Fibroblast of lung (primary cell): Measurements from ENCODE around the gene SLC7A14.

ENCODE experiments used
- CTCF ChIP-seq, 2 donors: IDR thresholded peaks in 1 of 2; conservative IDR thresholded peaks in 1 of 2; 1 replicate in 1 of 2; 2 replicates in 1 of 2; pipeline ENCODE4 v1.5.1; 2011 to 2012; ENCODE audit warnings: low read length in 2 of 2, control low read depth in 1 of 2, inconsistent platforms in 1 of 2, low read depth in 1 of 2, mild to moderate bottlenecking in 1 of 2
- EZH2 ChIP-seq: IDR thresholded peaks from 2 replicates; pipeline ENCODE4 v1.5.1; 2012; ENCODE audit warnings: low read length, control low read depth, mild to moderate bottlenecking; ENCODE audit errors: missing control alignments

- TF ChIP-seq CTCF (conservative IDR thresholded peaks at IDR 0.05 in 1 of 2, IDR thresholded peaks at IDR 0.05 in 1 of 2; ENCODE audit: low read depth in 1 of 2, low read length in 2 of 2) (no peak), EZH2 (no peak)
Observed at GRCh38 chr3:170500995-170501394, 84.9 kb downstream of the SLC7A14 start.
